HG03135 (cell line): ENCODE results near the gene LYRM4.
A peak's percentile ranks its signal among the peaks of the same experiment; 100 is the strongest.

Source experiments
- ATAC-seq: cut with Tn5 transposase; IDR thresholded peaks from one replicate; pipeline ENCODE4 v1.9.1; 2021; ENCODE audit warnings: mild to moderate bottlenecking, moderate library complexity; ENCODE audit not compliant: unreplicated experiment

Gene LYRM4

DNA sequence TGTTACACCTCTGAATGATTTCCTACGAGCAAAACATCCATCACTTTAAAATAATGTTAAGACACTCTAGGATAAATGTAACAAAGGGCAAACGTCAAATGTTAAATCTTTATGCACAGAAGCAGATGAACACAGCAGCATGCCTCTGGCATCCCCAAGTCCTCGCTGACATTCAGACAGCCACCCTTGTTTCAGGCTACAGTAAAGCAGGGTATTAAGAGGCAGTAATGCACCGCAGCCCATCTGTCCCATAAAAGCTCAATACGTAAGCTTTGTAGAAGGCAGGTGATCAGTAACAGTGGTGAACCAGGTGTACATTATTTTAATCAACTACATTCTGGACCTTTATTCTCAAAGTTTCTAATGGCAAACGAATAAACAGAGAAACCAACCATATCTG lies 110.9 kb downstream of the LYRM4 start:
- no peak for ATAC-seq

DNA sequence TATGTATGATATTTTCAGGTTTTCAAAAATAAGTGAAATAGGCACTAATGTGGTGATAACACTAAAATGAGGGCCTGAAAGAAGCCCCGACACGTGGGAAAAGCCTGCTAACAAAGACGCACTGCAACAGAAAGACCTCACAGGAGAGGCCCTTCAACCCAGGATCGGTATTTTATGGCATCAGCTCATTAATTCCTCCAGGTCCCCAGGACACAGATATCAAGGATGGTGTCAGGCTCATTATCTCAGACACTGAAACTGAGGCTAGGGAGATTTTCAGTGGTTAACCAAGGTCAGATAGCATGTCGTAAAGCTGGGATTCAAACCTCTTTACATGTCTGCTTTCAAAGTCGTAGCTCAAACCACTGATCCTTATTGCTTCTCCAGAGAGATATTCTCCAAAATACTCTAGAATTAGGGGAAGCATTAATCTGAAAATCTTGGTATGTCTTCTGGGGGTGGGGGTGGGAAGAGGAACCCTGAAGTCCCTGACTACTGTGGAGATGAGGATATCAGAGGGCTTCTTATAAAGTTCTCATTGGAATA lies 111.5 kb downstream of the LYRM4 start:
- ATAC-seq: no peak

GRCh38 chr6:5146398-5146797 lies 114.4 kb downstream of the LYRM4 start:
- ATAC-seq: no peak

- ATAC-seq: no peak
Observed at GRCh38 chr6:5143634-5144311, 117.0 kb downstream of the LYRM4 start.

- no peak for ATAC-seq
Observed at GRCh38 chr6:5142915-5143314, 117.8 kb downstream of the LYRM4 start.

DNA sequence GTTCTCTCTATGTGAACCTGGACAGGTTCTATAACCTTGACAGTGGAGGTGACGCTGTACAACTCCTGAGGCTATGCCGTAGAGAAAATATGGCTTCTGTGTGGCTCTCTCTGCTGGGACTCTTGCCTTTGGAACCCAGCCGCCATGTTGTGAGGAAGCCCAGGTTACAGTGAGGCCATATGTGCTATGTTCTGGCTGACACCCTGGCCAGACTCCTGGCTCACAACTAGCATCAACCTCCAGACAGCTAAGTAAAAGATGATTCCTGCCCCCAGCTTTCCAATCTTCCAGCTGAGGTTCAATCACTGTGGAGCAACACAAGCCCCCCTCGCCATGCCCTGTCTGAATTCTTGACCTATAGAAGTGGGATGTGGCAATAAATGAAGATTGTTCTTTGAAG lies 118.6 kb downstream of the LYRM4 start:
- ATAC-seq: no peak

GRCh38 chr6:5141046-5141445 lies 119.7 kb downstream of the LYRM4 start:
- no peak for ATAC-seq

DNA sequence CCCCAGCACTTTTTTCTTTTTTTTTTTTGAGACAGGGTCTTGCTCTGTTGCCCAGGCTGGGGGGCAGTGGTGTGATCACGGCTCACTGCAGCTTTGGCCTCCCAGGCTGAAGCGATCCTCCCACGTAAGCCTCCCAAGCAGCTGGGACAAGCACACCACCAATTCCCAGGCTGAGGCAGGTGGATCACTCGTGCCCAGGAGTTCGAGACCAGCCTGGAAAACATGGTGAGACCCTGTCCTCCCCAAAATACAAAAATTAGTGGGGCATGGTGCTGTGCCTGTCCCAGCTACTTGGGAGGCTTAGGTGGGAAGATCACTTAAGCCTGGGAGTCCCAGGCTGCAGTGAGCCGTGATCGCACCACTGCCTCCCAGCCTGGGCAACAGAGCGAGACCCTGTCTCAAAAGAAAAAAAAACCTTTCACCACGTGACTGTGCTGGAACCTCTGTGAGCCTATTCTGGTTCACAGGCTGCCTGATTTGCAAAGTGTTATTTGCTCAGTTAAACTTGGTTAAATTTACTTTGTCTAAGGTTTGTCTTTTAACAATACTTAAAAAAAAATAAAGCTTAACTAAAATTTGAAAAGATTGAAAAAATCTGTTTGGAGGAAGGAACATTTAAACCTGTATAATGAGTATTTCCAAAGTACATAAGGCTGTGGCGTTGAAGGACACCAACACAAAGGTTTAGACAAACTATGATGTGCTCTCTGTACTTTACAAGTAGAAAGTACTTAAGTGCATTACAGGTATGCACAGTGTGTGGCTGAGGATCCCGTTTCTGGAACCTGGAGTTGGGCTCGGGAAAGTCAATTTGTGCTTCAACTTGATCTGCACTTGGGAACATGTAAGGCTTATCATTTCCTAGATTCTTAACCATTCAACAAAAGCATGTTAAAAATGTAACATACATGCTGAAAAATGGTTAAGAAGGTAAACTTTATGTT lies 120.7 kb downstream of the LYRM4 start:
- ATAC-seq: no peak

- no peak for ATAC-seq
Observed at GRCh38 chr6:5138995-5139827, 121.5 kb downstream of the LYRM4 start.

GRCh38 chr6:5136851-5137250 lies 123.9 kb downstream of the LYRM4 start:
- no peak for ATAC-seq

- no peak for ATAC-seq
Observed at GRCh38 chr6:5135788-5136376, 124.9 kb downstream of the LYRM4 start.

GRCh38 chr6:5133943-5134342 lies 126.8 kb downstream of the LYRM4 start:
- ATAC-seq: no peak

- peak; percentile 68 for ATAC-seq
Observed at GRCh38 chr6:5132731-5133130, 128.0 kb downstream of the LYRM4 start.

DNA sequence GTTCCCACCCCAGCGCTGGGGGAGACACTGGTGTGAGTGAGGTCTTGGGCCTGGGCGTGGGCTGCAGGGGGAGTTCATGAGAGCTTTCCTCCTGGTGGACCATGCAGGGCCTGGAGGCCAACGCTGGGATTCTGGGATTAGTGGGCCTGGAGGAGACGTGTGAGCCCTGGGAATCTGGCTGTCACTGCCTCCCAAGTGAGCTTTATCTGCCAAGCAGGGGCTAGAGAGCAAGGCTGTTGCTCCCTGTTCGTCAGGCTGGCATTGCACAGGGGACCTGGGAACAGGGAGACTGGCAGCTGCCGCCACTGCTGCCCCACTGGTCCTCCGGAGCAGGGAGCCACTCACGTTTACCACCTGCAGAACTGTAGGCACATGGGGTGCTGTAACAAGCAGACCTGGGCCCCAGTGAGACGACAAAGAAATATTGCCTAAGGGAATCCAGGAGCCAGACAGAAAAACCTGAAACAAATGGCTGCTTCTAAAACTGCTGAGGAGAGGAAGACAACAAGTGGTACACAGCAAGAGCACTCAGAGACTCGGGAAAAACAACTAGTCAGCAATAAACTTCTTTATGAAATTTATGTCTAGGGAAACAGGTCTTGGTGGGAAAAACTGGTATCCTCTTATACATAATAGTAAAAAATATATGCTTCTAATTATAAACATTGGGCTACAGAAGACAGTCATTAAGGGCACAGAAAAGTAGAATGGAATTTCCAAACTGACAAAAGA lies 130.4 kb downstream of the LYRM4 start:
- ATAC-seq: no peak

DNA sequence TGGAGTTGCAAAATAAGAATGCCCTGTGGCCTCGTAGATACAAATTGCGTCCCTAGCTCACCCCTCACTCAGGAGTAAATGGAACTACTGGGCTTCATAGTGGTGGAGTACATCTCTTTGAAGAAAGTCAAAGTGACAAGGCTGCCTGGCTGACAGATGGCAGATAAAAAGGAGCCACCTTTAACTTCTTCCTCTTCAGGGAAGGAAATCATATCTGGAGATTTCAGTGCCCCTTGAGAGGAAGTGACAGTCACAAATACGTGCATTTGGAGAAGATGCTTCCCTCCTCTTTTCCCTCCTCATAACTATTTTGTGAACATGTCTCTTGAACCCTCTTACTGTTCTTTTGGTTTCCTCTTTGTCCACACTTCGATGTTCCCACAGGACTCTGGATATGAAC lies 132.4 kb downstream of the LYRM4 start:
- no peak for ATAC-seq

DNA sequence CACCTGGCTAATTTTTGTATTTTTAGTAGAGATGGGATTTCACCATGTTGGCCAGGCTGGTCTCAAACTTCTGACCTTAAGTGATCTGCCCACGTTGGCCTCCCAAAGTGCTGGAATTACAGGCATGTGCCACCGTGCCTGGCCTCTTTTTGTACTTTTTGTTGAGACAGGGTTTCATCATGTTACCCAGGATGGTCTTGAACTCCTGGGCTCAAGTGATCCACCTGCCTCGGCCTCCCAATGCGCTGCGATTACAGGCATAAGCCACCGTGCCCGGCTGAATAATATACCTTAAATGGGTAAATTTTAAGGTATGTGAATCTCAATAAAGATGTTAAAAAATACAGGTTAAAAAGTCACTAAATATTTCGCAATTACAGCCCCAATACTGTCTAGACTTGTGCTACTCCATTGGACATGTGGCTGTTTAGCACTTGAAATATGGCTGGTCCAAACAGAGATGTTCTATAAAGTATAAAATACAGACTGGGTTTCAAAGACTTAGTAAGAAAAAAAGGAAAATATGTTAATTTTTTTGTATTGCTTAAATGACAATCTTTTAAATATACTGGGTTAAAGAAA lies 133.6 kb downstream of the LYRM4 start:
- ATAC-seq: no peak

DNA sequence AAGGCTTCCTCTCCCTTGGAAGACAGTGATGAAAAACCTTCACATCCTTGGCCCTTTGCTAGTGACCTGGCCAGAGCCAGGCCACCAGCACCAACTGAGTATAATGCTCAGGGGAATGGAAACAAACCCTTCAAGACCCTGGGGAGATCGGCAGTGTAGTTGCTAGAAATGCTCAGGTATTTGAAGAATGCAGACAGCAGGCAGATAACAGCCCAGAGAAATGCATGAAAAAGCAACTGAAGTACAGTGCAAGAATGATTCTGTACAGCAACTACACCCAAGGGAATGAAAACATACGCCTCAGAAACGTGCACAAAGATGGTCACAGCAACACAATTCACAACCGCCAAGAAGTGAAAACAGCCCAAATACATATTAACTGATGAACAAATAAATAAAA lies 134.5 kb downstream of the LYRM4 start:
- ATAC-seq: no peak

DNA sequence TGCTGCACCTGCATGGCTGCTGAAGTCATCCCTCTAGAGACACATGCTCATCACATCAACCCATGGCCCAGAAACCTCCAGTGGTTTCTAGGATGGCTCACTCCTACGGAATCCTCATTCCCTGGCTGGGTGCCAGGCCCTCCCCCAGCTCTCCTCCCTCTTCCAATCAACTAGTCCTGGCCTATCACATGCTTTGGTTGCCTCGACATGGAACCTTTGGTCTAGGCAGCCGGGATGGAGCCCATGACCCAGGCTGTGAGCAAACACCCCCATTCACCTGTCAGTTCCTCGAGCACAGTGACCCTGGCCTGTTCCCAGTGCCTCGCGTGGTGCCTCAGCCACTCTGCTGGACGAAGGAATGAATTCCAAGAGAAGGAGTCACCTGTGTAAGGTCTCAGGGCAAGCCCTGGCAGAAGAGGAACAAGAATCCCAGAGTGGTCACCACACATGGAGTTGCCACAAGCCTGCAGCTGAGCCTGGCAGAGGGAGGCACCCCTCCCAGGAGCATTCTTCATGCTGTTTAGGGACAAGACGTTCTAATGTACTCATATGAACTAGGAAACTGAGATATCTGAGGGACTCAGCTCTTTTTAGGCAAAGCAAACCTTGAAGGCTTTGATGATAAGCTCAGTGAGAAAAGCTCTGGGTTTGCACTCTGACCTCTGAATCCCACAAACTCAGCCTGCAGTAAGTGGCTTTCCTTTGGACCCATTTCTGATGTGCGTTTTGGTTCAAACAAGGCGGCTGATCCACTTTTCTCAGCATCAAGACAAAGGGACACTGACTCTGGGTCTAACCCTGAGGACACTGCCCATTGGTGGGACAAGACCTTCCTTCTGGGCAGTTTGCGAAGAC lies 135.4 kb downstream of the LYRM4 start:
- ATAC-seq: no peak

DNA sequence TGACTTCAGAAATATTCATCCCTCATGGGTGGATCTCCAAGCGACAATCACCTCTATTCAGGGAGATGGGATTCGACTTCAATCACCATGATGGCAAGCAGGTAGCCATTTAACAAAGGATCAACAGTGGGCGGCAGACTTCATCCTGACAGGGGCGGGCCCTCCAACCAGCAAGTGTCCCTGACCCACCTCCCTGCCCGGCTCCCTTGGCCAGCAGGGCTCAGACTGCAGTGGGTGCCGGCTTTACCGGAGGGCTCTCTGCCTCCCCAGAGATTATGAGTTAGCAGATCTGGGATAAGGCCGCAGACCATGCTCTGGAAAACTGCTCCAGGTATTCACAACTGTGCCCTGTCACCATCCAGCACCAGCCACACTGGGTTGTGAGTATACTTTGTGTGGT lies 136.2 kb downstream of the LYRM4 start:
- ATAC-seq: no peak
